ENCODE measurements around the gene CLEC16A.

The CLEC16A gene

DNA sequence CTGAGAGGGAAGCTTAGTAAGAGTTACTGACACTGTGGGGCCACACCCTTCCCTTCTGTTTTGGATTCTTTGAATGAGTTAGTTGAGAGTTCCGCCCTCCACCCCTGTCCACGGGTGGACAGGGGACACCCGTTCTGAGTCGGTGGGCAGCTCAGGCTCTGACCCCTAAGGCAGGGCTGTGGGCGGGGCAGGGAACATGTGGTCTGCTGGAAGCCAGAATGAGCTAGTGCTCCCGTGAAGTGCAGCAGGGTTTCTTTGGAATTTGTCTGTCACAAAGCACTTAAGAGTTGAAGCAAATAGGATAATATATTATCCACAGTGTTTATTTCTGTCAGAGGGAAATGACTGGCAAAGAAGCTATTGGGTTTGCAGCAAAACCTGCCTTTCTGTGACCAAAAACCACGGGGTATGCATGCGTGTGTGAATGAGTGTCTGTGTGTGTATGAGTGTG lies 90.1 kb downstream of the CLEC16A start:
- ATAC-seq (no peak), DNase-seq (ENCODE audit: low spot score in 2 of 2) (no peak)
- peak overlapping the region; percentile 10 for H3K27ac Mint-ChIP-seq
- H3K4me3 Mint-ChIP-seq: no peak overlapping the region
- peaks cover 23% of the 10 kb centered on the region for H3K4me1 Mint-ChIP-seq
- H3K9me3 Mint-ChIP-seq: no peaks in the 10 kb centered on the region
- peaks cover 43% of the 10 kb centered on the region for H3K36me3 Mint-ChIP-seq

GRCh38 chr16:11035096-11035495 lies 90.7 kb downstream of the CLEC16A start:
- no peak for DNase-seq (ENCODE audit: low spot score in 2 of 2)
- Mint-ChIP-seq H3K36me3 (peaks cover 48% of the 10 kb centered on the region), H3K4me3 (no peak overlapping the region), H3K9me3 (no peaks in the 10 kb centered on the region), H3K27ac (no peak overlapping the region), H3K4me1 (peaks cover 23% of the 10 kb centered on the region)
- ATAC-seq: no peak

DNA sequence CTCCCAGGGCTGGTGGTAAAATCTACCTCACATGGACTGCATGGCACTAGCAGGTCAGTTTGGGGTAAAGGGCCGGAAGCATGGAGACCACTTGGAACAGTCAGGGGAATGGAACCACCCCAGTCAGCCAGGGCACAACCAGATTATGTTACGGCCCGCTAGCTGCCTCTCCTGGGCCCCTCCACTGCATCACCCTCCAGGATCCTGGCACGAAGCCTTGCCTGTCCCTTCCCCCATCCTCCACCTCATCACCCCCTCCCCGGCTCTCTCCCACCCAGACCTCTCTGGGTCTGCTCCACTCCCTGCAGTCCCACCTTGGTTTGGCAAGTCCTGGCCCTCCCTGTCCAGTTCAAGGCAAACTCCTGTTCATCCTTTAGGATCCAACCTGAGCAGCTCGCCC lies 91.7 kb downstream of the CLEC16A start:
- H3K4me3 Mint-ChIP-seq: no peak overlapping the region
- ATAC-seq (no peak), DNase-seq (ENCODE audit: low spot score in 2 of 2) (no peak)
- H3K9me3 Mint-ChIP-seq: no peaks in the 10 kb centered on the region
- peak overlapping the region; percentile 43 for H3K27ac Mint-ChIP-seq
- peaks cover 23% of the 10 kb centered on the region for H3K4me1 Mint-ChIP-seq
- H3K36me3 Mint-ChIP-seq: peaks cover 53% of the 10 kb centered on the region

DNA sequence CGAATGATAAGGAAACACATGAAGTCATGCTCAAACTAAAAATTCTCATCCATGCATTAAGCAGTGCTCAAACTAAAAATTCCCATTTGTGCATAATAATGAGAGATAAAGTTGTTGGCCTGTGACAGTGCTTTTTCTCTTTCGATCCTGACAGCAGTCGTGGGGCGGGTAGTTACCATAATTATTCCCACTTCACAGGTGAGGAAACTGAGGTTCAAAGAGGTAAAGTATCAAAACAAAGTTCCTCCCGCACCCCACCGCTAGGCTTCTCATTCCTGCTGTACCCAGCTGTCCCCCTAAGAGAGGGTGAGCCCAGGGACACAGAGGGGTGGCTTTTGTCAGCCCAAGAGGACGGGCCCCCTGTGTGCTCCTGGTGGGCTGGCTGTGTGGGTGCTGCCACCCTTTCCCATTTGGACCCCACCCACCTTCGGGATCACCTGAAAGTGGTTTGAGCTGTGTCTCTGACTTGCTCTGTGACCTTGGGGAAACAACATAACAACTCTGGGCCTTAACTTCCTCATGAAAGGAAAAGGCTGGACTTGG lies 92.6 kb downstream of the CLEC16A start:
- Mint-ChIP-seq H3K4me1 (peaks cover 23% of the 10 kb centered on the region), H3K36me3 (peaks cover 59% of the 10 kb centered on the region), H3K27ac (peak overlapping the region; percentile 43), H3K9me3 (no peaks in the 10 kb centered on the region), H3K4me3 (no peak overlapping the region)
- DNase-seq (ENCODE audit: low spot score in 2 of 2) (no peak), ATAC-seq (no peak)

GRCh38 chr16:11038305-11038704 lies 93.9 kb downstream of the CLEC16A start:
- peaks cover 68% of the 10 kb centered on the region for H3K36me3 Mint-ChIP-seq

DNA sequence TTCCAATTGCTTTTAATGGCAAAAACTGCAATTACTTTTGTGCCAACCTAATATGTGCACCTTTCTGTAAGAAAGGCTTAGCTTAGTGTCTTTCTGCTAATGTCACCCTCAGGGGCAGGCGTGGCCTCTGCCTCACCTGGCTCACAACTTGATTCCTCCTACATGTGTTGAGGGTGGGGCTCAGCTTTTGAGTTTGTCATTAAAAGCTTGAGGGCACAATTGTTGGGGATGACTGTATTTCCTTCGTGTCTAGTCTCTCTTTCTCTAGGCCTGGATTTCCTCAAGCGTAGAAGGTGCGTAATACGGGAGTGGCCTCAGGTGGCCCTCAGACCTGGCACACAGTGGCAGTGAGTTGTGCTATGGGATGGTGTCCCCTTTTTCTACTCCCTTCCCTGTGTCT lies 94.4 kb downstream of the CLEC16A start:
- H3K36me3 Mint-ChIP-seq: peaks cover 70% of the 10 kb centered on the region
- DNase-seq (ENCODE audit: low spot score in 2 of 2) (no peak), ATAC-seq (no peak)
- H3K9me3 Mint-ChIP-seq: no peaks in the 10 kb centered on the region
- no peak overlapping the region for H3K4me3 Mint-ChIP-seq
- H3K27ac Mint-ChIP-seq: peak overlapping the region; percentile 2
- H3K4me1 Mint-ChIP-seq: peaks cover 10% of the 10 kb centered on the region

More at GRCh38 chr16:11038305-11038704, 93.9 kb downstream of the CLEC16A start:
- DNase-seq (ENCODE audit: low spot score in 2 of 2) (no peak), ATAC-seq (no peak)
- H3K4me1 Mint-ChIP-seq: peaks cover 11% of the 10 kb centered on the region
- no peak overlapping the region for H3K4me3 Mint-ChIP-seq
- H3K9me3 Mint-ChIP-seq: no peaks in the 10 kb centered on the region
- H3K27ac Mint-ChIP-seq: peak overlapping the region; percentile 2

GRCh38 chr16:11039726-11040125 lies 95.4 kb downstream of the CLEC16A start:
- peak overlapping the region; percentile 2 for H3K27ac Mint-ChIP-seq
- DNase-seq (ENCODE audit: low spot score in 2 of 2) (no peak), ATAC-seq (no peak)
- no peak overlapping the region for H3K4me3 Mint-ChIP-seq
- H3K4me1 Mint-ChIP-seq: peaks cover under 1% of the 10 kb centered on the region
- H3K36me3 Mint-ChIP-seq: peaks cover 69% of the 10 kb centered on the region
- H3K9me3 Mint-ChIP-seq: no peaks in the 10 kb centered on the region

DNA sequence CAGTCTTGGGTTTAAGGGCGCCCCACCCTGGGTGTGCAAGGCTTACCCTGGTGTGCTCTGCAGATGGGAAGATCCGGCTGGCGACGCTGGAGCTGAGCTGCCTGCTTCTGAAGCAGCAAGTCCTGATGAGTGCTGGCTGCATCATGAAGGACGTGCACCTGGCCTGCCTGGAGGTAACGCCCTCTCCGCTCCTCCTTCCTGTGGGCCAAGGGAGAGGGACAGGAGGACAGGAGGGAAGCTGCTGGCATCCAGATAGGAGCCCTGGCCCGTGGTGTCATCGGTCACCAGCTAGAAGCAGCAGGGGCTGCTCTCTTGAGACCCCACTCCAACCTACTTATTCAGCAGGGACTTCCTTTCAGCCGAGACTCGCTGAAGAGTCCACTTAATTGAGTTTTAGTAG lies 97.8 kb downstream of the CLEC16A start:
- Mint-ChIP-seq H3K36me3 (peaks cover 69% of the 10 kb centered on the region), H3K27ac (peak overlapping the region; percentile 58), H3K4me3 (no peak overlapping the region), H3K9me3 (no peaks in the 10 kb centered on the region), H3K4me1 (no peaks in the 10 kb centered on the region)
- ATAC-seq (no peak), DNase-seq (ENCODE audit: low spot score in 2 of 2) (no peak)

- H3K36me3 Mint-ChIP-seq: peaks cover 75% of the 10 kb centered on the region
- peaks cover 28% of the 10 kb centered on the region for H3K4me1 Mint-ChIP-seq
- no peak overlapping the region for H3K27ac Mint-ChIP-seq
- DNase-seq (ENCODE audit: low spot score in 2 of 2) (no peak), ATAC-seq (no peak)
- H3K4me3 Mint-ChIP-seq: no peak overlapping the region
- no peaks in the 10 kb centered on the region for H3K9me3 Mint-ChIP-seq
Observed at GRCh38 chr16:11045441-11045840, 101.1 kb downstream of the CLEC16A start.

DNA sequence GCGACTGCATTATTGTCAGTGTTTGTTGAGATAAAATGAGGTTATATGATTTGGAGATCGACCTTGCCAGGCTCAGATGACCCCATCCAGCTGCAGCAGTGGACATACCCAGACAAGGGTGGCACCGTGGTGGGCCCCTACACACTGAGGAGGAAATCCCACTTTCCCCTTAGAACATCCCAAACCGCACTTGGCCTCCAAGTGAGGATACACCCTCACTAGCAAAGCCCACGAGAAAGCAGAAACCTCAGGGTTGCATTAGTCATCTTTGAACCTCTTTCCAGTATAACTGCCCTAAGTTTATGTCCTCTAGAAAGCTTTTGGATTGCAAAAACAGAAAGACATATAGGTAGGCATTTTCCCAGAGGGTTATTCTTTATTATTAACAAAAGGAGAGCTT lies 101.5 kb downstream of the CLEC16A start:
- DNase-seq (ENCODE audit: low spot score in 2 of 2): no peak
- ATAC-seq: no peak
- Mint-ChIP-seq H3K27ac (no peak overlapping the region), H3K4me3 (no peak overlapping the region), H3K36me3 (peaks cover 71% of the 10 kb centered on the region), H3K9me3 (no peaks in the 10 kb centered on the region), H3K4me1 (peaks cover 32% of the 10 kb centered on the region)

DNA sequence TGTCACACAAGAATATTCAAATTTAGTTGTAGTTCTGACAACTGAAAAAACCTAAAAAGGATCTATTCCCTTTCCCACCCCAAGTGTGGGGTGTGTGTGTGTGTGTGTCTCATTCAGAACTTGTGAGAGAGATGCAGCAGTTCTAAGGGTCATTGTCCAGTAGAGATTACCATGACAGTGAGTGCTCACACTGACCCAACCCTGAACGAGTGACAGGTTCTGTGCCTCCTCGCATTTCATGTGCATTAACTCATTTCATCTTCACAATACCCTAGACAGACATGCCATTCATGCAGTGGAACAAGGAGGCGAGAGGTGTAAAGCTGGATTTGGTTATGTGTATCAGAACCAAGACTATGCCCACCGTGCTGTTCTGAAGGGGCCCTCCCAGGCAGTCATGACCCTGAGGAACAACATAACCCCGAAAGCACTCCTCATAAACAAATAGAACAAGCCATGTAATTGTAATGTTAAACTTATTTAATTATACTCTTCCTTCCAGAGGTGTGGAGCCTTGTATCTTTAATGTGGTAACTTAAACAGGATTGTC lies 102.1 kb downstream of the CLEC16A start:
- H3K36me3 Mint-ChIP-seq: peaks cover 70% of the 10 kb centered on the region
- H3K27ac Mint-ChIP-seq: no peak overlapping the region
- no peak overlapping the region for H3K4me3 Mint-ChIP-seq
- H3K4me1 Mint-ChIP-seq: peaks cover 38% of the 10 kb centered on the region
- H3K9me3 Mint-ChIP-seq: no peaks in the 10 kb centered on the region
- ATAC-seq (no peak), DNase-seq (ENCODE audit: low spot score in 2 of 2) (no peak)

DNA sequence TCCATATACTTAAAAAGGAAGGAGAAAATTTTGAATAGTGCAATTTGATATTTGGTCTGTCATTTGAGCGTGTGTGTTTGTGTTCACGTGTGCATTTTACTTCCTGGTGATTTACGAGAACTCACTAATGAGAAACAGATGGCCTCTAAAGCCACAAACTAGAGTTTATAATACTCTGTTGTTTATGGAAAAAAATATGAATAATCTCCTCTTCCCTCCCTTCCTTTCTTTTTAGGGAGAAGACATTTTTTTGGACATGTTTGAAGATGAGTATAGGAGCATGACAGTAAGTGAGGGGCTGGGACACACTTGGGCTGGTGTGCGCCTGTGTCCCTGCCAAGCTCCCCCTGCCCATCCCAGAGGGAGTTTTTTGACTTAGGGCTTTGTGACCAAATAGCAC lies 102.7 kb downstream of the CLEC16A start:
- peaks cover 44% of the 10 kb centered on the region for H3K4me1 Mint-ChIP-seq
- no peak overlapping the region for H3K4me3 Mint-ChIP-seq
- peaks cover 69% of the 10 kb centered on the region for H3K36me3 Mint-ChIP-seq
- H3K27ac Mint-ChIP-seq: no peak overlapping the region
- H3K9me3 Mint-ChIP-seq: no peaks in the 10 kb centered on the region
- ATAC-seq: no peak
- DNase-seq (ENCODE audit: low spot score in 2 of 2): no peak

DNA sequence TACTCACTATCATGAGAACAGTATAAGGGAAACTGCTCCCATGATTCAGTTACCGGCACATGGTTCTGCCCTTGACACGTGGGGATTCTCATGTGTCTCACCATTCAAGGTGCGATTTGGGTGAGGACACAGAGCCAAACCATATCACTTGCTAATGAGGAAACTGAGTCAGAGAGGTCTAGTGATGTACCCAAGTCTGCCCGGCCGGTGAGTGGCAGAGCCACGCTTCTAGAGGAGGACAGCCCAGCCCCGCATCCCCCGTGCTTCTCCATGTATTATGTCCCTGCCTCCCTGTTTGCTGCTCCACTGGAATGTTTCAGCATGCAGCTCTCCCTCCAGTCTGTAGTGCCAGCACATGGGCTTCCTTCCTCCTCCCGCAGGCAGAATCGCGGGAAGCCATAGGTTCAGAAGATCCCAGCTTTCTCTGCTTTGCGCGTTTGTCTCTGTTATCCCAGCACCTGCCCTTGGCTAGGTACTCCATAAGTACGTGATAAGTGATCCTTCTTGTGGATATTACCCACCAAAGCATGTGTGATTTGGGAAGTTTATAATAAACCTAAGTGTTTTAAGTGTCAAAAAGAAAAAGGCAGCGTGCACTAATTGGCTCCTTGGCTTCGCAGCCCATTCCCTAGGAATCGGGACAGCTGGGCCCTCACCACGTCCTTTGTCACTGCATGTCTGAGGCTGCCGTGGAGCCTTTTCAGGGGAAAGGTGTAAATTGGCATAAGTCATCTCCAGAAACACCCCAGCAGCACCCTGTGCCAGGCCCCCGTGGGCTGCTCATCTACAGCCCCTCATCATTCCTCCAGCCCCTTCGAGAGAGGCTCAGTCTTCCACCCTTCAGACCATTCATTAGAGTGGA lies 103.8 kb downstream of the CLEC16A start:
- H3K4me3 Mint-ChIP-seq: no peak overlapping the region
- no peaks in the 10 kb centered on the region for H3K9me3 Mint-ChIP-seq
- H3K4me1 Mint-ChIP-seq: peaks cover 56% of the 10 kb centered on the region
- no peak for ATAC-seq
- peaks cover 74% of the 10 kb centered on the region for H3K36me3 Mint-ChIP-seq
- peak overlapping the region; percentile 47 for H3K27ac Mint-ChIP-seq
- DNase-seq (ENCODE audit: low spot score in 2 of 2): no peak

- H3K9me3 Mint-ChIP-seq: no peaks in the 10 kb centered on the region
- peaks cover 69% of the 10 kb centered on the region for H3K4me1 Mint-ChIP-seq
- no peak overlapping the region for H3K4me3 Mint-ChIP-seq
Observed at GRCh38 chr16:11049396-11050059, 105.2 kb downstream of the CLEC16A start.

DNA sequence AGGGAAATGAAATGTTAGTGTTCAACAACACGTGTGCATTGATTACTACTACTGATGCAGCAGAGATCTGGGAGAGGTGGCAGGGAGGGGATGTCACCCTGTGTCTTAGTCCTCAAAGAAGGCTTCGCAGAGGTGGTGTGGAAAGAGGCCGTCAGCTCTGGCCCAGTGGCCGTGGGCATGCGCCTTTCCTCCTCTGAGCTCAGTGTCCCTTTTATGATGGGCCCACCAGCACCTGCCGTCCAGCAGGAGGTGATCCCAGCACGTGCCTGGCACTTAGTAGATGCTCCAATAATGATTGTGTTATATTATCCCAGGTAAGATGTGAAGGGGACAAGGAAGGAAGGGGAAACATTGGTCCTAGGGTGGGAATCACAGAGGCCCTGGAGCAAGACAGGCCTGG lies 106.2 kb downstream of the CLEC16A start:
- Mint-ChIP-seq H3K27ac (peak overlapping the region; percentile 92), H3K4me1 (peaks cover 77% of the 10 kb centered on the region), H3K4me3 (no peak overlapping the region), H3K9me3 (no peaks in the 10 kb centered on the region), H3K36me3 (peaks cover 69% of the 10 kb centered on the region)
- no peak for DNase-seq (ENCODE audit: low spot score in 2 of 2)
- ATAC-seq: no peak

More at GRCh38 chr16:11049396-11050059, 105.2 kb downstream of the CLEC16A start:
- DNase-seq (ENCODE audit: low spot score in 2 of 2) (no peak), ATAC-seq (no peak)
- peaks cover 67% of the 10 kb centered on the region for H3K36me3 Mint-ChIP-seq
- H3K27ac Mint-ChIP-seq: peak overlapping the region; percentile 92
